Sigmoid colon (tissue), 3 donors: ENCODE data around the gene SLC10A3.

Experiments
- CTCF ChIP-seq, 4 experiments: fragments of 450-650 bp in 3 of 4; fragments of 200-600 bp in 1 of 4; IDR thresholded peaks; one replicate each; pipeline ENCODE4 v1.5.1; 2016 to 2019; ENCODE audit warnings: antibody characterized with exemption in 4 of 4, mild to moderate bottlenecking in 3 of 4, moderate library complexity in 2 of 4
- POLR2A ChIP-seq, 2 donors: fragments of 450-650 bp; IDR thresholded peaks; one replicate each; pipeline ENCODE4 v1.6.1; 2016; ENCODE audit warnings: antibody characterized with exemption in 2 of 2, mild to moderate bottlenecking in 2 of 2, moderate library complexity in 2 of 2

DNA sequence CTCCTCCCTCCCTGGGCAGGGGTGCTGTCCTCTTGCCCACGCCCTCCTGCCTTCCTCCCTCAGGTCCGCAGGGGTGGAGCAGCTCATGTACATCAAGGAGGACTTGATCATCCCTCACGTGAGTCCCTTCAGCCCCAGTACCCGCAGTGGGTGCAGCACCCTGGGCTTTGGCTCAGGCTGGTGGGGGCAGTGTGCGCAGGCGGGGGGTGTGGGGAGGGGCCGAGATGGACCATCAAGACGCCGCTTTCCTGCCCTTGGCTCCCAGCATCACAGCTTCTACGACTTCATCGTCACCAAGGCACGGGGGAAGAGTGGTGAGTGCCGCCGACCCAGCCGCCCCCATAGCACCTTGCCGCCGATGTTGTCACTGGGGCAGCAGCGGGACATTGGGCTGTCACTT, 40.8 kb downstream of the SLC10A3 start:
- TF ChIP-seq CTCF (IDR thresholded peaks at IDR 0.05) (no peak), POLR2A (IDR thresholded peaks at IDR 0.05) (no peak)
